HepG2 (cell line): ENCODE results near the gene RILP. TPM values are rescaled to one million over a fixed set of nuclear protein-coding genes. Genes with fewer than 3 reads are reported as not detected.

ENCODE experiments used
- BHLHE40 ChIP-seq: IDR thresholded peaks from 2 replicates; pipeline ENCODE4 v1.6.1; 2011; ENCODE audit warnings: low read length, improper control_type of control experiment
- FOXP1 ChIP-seq, 2 experiments: fragments of 450-650 bp in 1 of 2; IDR thresholded peaks; 2 replicates each; pipeline ENCODE4 v1.6.1; 2017 to 2018; ENCODE audit warnings: antibody characterized with exemption in 1 of 2
- HNF4G ChIP-seq, 2 experiments: sonication (generic) in 1 of 2; formaldehyde crosslinking in 1 of 2; IDR thresholded peaks; 2 replicates each; pipeline versions ENCODE4 v1.4.0 to v1.6.1; 2011 to 2020; ENCODE audit warnings: borderline replicate concordance in 2 of 2, low read depth in 2 of 2, mild to moderate bottlenecking in 2 of 2, low read length in 1 of 2, missing genetic modification reagents in 1 of 2, moderate library complexity in 1 of 2
- PHF20 ChIP-seq: sonication (generic); formaldehyde crosslinking; IDR thresholded peaks from 2 replicates; pipeline ENCODE4 v1.5.0; 2020; ENCODE audit warnings: mild to moderate bottlenecking, missing genetic modification reagents
- PRDM10 ChIP-seq: sonication (generic); formaldehyde crosslinking; IDR thresholded peaks from 2 replicates; pipeline ENCODE4 v1.4.0; 2020; ENCODE audit warnings: low read depth, missing genetic modification reagents
- REXO4 ChIP-seq: sonication (generic); formaldehyde crosslinking; IDR thresholded peaks from 2 replicates; pipeline ENCODE4 v1.8.0; 2022; ENCODE audit warnings: missing genetic modification reagents, mild to moderate bottlenecking, borderline replicate concordance
- SIN3B ChIP-seq: fragments of 150-350 bp; IDR thresholded peaks from 2 replicates; pipeline ENCODE4 v1.6.1; 2014; ENCODE audit warnings: low read length
- ZBTB20 ChIP-seq: sonication (generic); formaldehyde crosslinking; IDR thresholded peaks from 2 replicates; pipeline ENCODE4 v1.8.1; 2023; ENCODE audit warnings: missing genetic modification reagents, low read depth, mild to moderate bottlenecking, borderline replicate concordance
- ZBTB49 ChIP-seq: sonication (generic); formaldehyde crosslinking; IDR thresholded peaks from 2 replicates; pipeline ENCODE4 v1.4.0; 2020; ENCODE audit warnings: missing genetic modification reagents, borderline replicate concordance
- ZFP41 ChIP-seq: sonication (generic); formaldehyde crosslinking; IDR thresholded peaks from 2 replicates; pipeline ENCODE4 v1.4.0; 2020; ENCODE audit warnings: mild to moderate bottlenecking, missing genetic modification reagents, borderline replicate concordance
- ZKSCAN8 ChIP-seq: IDR thresholded peaks from 2 replicates; pipeline ENCODE4 v1.6.1; 2016; ENCODE audit warnings: borderline replicate concordance, missing genetic modification reagents, missing compliant biosample characterization
- ZNF367 ChIP-seq: sonication (generic); formaldehyde crosslinking; IDR thresholded peaks from 2 replicates; pipeline ENCODE4 v1.4.0; 2020; ENCODE audit warnings: missing genetic modification reagents, borderline replicate concordance
- ZNF484 ChIP-seq: sonication (generic); formaldehyde crosslinking; IDR thresholded peaks from 2 replicates; pipeline ENCODE4 v1.5.1; 2020; ENCODE audit warnings: mild to moderate bottlenecking, low read depth, missing genetic modification reagents, borderline replicate concordance
- ZNF501 ChIP-seq: sonication (generic); formaldehyde crosslinking; IDR thresholded peaks from 2 replicates; pipeline ENCODE4 v1.5.1; 2020; ENCODE audit warnings: mild to moderate bottlenecking, moderate library complexity, missing genetic modification reagents
- ZNF546 ChIP-seq: sonication (generic); formaldehyde crosslinking; conservative IDR thresholded peaks from 2 replicates; pipeline ENCODE4 v1.8.1; 2023; ENCODE audit warnings: mild to moderate bottlenecking, missing genetic modification reagents
- ZNF577 ChIP-seq: sonication (generic); formaldehyde crosslinking; IDR thresholded peaks from 2 replicates; pipeline ENCODE4 v1.4.0; 2020; ENCODE audit warnings: mild to moderate bottlenecking, low read depth, missing genetic modification reagents, borderline replicate concordance
- ZNF687 ChIP-seq: sonication (generic); formaldehyde crosslinking; IDR thresholded peaks from 2 replicates; pipeline ENCODE4 v1.5.1; 2020; ENCODE audit warnings: mild to moderate bottlenecking, missing genetic modification reagents, moderate library complexity
- polyA plus RNA-seq, 8 experiments: library from polyadenylated mRNA; depleted of rRNA in 3 of 8; stranded (reverse) in 7 of 8; unstranded in 1 of 8; fragments of >200 nt; fragmentation: Illumina TruSeq in 4 of 8; extraction: Trizol in 4 of 8; gene quantifications; 2 replicates each; pipeline versions ENCODE4 v1.2.1 to v1.2.3, GENCODE V29; 2011 to 2016; ENCODE audit warnings: low read depth in 4 of 8, missing spikeins in 1 of 8, mixed read lengths in 1 of 8; ENCODE audit not compliant: insufficient read depth in 1 of 8
- total RNA-seq, 5 experiments: library from RNA; depleted of rRNA; stranded (reverse); fragments of >200 nt; fragmentation: Illumina TruSeq; extraction: Trizol; gene quantifications; 2 replicates each; pipeline ENCODE4 v1.2.3, GENCODE V29; 2016; ENCODE audit warnings: low read depth in 1 of 5

The RILP gene
- total and polyA plus RNA-seq, 2 of the 13 experiments (the other 11 are each of a cell fraction or from before 2014, with no cell fraction given) = 6.6 to 8.1 TPM

GRCh38 chr17:1628856-1629503 lies 20.7 kb downstream of the RILP start (continued):
- TF ChIP-seq ZFP41 (CRISPR knock-in tag) = no peak
- TF ChIP-seq ZBTB20 (CRISPR knock-in tag) = no peak
- TF ChIP-seq ZNF546 (CRISPR knock-in tag) = 0 out of 2 replicates have a peak, but pooled peaks have one; percentile 8
- no peak for TF ChIP-seq ZNF484 (CRISPR knock-in tag)
- no peak for TF ChIP-seq ZNF577 (CRISPR knock-in tag)
- no peak for TF ChIP-seq ZBTB49 (CRISPR knock-in tag)
- no peak for TF ChIP-seq ZKSCAN8 (CRISPR knock-in tag)
- no peak for TF ChIP-seq ZNF367
- no peak for TF ChIP-seq FOXP1 (IDR thresholded peaks at IDR 0.05)
- no peak for TF ChIP-seq FOXP1 (CRISPR knock-in tag; IDR thresholded peaks at IDR 0.05)
- TF ChIP-seq SIN3B = no peak
- 0 out of 2 replicates have a peak, but pooled peaks have one; percentile 45 for TF ChIP-seq PRDM10
- TF ChIP-seq BHLHE40 = no peak
- no peak for TF ChIP-seq HNF4G (IDR thresholded peaks at IDR 0.05; ENCODE audit: borderline replicate concordance, low read depth, low read length)
- TF ChIP-seq HNF4G (CRISPR knock-in tag; IDR thresholded peaks at IDR 0.05; ENCODE audit: borderline replicate concordance, low read depth) = no peak
- TF ChIP-seq PHF20 (CRISPR knock-in tag) = 0 out of 2 replicates have a peak, but pooled peaks have one; percentile 18
- no peak for TF ChIP-seq REXO4
- TF ChIP-seq ZNF687 (CRISPR knock-in tag) = peak; percentile 29
- peak; percentile 57 for TF ChIP-seq ZNF501 (CRISPR knock-in tag)
